GM19372 (cell line): ENCODE results near the gene GRPR.

Experiments used
- ATAC-seq: cut with Tn5 transposase; IDR thresholded peaks from one replicate; pipeline ENCODE4 v1.9.1; 2021; ENCODE audit warnings: mild to moderate bottlenecking, low read depth, moderate library complexity; ENCODE audit not compliant: unreplicated experiment

The GRPR gene

DNA sequence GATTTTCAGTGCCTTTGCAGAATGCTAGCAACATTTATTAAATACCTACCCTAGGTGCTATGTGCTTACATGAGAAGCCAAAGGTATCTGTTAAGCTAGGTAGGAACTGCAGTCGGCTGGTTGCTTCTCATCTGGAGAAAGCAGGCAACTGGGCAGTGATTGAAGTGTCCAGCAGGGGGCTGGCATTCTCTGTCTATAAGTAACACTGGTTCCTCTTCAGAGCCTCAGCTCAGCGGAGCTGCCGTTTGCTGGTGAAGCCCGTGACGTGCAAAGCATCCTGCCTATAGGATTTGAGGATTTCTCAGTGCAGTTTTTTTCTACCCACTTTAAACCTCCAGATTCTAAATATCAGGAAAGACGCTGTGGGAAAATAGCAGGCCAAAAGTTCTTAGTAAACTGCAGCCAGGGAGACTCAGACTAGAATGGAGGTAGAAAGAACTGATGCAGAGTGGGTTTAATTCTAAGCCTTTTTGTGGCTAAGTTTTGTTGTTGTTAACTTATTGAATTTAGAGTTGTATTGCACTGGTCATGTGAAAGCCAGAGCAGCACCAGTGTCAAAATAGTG, at the start of gene GRPR:
TSS of gene GRPR (plus strand) at position 344 of the 565 bp plus-strand sequence. CDS start 389 bp downstream, outside the sequence.
- ATAC-seq = peak; percentile 66

DNA sequence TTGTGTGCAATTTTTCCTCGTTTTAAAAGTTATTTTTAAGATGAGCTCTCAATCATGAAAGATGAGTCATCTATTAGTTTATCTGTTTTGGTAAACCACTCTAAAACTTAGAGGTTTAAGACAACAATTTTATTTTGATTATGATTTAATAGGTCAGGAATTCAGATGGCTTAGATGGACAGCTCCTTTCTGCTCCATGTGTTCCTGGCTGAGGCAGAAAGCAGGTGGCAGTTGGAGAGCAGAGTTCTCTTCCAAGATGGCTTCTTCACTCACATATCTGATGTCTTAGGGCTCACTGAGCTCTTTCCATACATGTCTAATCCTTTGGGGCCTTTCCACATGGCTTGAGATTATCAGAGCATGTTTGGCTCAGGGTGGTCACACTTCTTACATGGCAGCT, 48.3 kb upstream of the GRPR start:
- no peak for ATAC-seq

DNA sequence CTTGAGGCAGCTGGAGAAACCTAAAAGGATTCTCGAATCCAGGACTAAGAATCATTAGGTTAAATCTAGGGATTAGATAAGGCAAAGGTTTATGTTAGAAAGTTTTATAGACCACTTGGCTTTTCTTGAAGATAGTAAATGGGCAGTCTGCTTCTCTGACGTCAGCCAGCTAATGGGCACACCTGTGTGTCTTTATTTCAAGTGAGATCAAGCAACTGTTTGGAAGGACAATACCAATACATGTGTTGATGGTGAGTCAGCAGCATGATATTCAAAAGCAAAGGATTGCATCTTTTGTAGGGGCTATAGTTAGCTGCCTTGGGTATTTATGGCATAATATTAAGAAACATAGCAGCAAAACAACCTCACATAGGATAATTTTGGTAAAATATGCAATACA, 46.5 kb upstream of the GRPR start:
- ATAC-seq = no peak

DNA sequence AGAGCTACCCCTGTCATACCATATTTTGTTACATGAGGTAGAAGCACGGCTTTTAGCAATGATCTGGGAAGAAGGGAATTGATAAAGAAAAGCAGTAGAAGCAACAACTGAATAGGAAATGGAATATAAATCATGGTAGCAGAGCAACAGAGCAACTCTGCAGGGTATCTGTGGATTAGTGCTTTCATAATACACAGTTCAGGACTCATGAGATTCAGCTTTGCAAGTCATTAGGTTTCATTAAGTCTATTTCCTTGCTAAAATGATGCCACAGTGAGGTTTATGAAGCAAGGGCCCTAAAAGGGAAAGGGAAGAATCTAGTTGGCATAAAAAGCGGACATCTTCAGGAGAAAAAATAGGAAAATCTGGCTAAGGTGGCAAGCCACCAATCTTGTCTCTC, 45.6 kb upstream of the GRPR start:
- no peak for ATAC-seq

DNA sequence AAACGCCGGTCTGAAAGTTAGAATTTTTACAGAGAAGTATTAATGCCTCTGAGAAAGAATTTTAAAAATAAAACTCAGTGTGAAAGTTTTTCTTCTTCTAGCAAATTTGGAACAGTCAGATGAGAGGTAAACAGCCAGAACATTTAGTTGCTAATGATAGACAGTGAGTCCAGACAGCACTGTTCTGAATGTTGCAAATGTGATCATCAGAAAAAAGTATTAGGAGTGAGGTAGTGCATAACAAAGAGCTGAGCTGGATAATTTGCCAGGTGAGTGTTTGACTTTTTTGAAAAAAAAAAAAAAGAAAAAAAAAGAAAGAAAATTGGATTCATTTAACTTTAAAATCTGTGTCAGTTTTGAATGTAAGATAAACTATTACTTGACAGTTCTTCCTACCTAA, 42.0 kb upstream of the GRPR start:
- ATAC-seq = no peak

DNA sequence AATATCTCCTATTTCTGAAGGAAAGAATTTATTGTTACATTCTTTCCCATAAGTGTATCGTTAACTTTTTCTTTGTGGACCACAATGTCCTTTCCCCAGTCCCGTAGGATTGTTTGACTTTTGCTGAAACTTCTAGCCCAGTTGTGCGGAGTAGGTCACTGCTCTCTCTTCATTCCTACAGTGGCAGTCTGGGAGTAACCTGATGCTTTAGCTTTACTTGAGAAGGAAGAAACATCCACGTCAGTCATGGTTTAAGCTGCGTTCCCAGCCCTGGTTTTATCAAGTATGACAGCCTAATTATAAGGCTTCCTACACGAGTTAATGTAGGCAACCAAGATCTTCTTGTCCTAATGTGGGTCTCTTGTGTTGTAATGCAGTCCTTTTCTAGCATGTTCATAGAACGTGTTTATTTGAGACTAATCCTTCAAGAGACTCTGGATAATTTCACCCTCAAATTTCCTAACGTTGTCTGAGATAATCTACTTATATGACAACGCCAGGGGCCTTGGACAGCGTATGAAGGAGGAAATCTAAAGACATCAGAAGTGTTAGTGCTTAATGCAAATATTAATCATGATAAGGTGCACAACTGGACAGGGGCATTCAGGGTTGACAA, 40.8 kb upstream of the GRPR start:
- ATAC-seq = no peak

DNA sequence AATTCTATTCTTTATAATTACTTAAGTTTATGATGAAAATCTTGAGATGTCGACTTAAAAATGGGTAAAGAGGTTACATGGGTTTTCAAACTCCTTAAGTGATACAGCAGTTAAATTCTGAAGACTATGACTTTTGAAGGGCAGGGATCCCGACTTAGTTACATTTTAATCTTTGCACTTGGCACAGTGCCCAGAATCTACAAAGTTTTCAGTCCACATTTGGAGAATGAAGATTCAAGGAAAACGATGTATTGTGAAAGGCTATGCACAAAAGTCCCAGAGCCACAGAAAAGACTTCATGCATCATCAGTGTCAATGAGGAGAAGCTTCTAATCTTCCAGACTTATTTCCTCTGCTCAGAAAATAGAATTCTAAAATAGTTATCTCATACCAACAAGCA, 36.3 kb upstream of the GRPR start:
- ATAC-seq = no peak

DNA sequence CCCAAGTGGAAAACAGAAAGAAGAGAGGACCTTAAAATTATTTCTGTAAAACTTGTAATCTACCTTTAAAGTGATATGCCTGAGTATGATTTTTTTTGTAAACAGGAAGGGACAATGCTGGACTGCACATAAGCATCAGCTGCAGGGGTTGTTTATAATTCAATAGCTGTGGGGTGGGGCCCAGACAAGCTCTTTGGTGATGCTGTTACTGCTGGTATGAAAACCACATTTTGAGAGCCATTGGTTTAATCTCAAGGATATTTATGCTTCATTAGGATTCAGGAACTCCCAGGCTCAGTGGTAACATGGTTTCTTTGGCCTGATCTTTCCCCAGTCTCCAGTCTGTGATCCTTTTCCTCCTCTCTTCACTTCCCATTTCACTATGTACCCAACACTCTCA, 34.3 kb upstream of the GRPR start:
- ATAC-seq = no peak

DNA sequence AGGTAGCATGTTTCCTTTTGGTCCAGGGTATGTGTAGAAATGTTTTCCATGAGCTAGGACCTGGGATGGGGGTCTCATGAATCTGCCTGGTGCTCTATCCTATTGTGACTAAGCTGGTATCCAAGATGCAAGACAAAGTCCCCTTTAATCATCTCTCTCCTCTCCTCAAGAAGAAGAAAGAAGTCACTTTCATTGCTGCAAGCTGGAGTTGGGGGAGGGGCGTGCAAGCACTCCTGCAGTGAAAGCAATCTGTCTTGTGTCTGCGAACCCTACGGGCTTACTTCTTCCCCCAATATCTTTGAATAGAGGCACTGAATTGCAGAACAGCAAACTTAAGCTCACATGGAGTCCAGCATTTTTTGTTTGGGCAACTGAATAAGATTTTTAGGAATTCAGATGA, 27.2 kb upstream of the GRPR start:
- ATAC-seq = no peak

DNA sequence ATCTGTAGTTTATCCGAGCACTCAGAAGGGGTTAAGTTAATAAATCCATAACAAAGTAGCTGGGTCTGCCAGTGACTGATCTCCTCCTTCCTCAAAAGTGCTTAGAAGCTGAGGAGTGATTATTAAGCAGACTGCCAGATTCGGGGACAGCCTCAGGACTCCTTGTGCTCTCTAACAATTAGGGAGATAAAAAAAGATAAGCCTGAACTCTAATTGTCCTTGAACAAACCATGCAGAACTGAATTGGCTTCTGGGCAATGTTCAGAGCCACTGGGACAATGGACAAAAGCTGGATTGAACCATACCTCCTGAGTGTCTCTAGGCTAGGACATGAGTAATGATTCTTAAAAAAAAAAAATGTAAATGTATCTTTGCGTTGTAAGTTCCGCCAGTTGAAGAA, 22.7 kb upstream of the GRPR start:
- no peak for ATAC-seq

DNA sequence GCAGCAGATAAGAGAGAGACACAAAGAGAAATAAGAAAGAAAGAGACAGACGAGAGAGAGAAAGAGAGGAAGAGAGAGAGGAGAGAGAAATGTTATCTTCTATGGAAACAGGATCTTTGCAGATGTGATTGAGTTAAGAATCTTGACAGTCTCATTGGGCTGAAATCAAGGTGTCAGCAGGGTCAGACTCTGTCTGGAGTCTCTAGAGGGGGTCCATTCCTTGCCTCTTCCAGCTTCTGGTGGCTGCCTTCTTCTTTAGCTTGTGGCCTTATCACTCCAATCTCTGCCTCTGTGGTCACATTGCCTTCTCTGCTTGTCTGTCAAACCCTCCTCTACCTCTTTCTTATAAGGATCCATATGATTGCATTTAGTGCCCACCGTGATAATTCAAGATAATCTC, 21.8 kb upstream of the GRPR start:
- no peak for ATAC-seq

DNA sequence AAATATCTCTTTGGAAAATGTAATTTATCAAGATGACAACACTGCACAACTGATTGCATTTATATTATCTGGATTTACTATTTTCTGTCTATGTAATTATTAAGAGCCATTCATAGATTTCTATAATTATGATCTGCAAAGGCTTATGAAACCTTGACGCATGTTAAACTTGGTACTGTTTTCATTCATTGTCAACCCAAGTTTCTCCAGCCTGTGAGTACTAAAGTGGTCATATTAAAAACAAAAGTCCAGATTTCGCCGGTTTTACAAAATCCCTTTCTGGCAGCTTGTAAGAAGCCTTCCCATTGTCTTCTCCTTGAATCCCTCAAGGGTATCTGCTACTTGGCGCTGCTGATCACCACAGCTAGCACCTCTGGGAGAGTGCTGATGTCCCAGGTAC, 19.7 kb upstream of the GRPR start:
- no peak for ATAC-seq

DNA sequence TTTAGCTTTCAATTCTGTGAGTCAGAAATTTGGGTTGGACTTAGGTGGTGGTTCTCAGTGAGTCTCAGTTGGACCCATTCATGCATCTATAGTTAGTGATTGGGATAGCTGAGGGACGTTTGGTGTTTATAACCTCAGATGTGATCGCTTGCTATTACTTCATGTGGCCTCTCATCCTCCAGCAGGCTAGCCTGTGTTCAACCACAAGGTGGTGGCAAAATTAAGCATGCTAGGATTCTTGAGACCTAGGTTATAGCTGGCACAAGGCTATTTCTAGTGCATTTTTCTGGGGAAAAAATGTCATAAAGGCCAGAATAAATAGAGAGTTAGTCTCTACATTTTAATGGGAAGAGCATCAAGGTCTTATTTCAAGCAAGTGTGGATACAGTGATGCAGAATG, 10.9 kb upstream of the GRPR start:
- no peak for ATAC-seq

DNA sequence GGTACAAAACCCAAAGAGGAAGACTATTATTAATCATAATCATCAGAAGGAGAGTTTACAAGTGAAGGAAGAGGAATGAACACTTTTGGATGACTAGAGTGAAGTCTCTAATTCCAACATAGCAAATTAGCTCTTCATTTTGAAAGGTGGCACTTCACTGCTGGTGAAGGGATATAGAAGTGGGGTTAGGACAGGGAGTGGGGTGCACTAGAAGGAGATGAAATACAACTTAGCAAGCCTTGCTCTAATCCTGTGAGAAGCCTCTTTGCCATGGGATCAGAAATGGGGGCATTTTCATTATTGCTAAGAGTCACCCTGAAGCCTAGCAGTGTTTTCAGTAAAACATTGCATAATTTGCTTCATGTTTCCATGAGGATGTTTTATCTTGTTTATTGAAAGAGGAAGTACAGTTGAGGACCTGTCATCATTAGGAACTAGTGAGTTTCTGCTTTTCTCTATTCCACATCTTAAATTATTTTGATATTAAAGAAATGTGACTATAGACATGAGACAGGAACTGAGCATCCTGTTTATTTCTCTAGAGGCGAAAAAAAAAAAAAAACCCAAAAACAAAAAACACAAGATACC, 9.3 kb upstream of the GRPR start:
- ATAC-seq = no peak

DNA sequence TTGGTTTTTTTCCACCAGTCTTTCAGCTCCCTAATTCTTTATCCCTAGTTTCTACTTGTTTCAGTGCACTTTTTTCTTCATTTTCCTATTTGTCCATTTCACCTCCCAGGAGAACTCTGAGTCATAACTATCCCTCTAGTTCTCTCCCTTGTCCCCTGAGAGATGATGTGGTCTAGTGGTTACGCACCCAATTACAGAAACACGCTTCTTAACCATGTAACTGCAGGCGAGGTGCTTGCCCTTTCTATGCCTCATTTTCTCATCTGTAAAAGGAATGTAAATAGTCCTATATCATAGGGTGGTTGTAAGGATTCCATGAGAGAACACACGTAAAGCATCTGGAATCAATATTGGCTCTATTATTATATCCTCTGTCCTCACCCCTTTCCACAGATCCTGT, 8.8 kb upstream of the GRPR start:
- ATAC-seq = no peak

DNA sequence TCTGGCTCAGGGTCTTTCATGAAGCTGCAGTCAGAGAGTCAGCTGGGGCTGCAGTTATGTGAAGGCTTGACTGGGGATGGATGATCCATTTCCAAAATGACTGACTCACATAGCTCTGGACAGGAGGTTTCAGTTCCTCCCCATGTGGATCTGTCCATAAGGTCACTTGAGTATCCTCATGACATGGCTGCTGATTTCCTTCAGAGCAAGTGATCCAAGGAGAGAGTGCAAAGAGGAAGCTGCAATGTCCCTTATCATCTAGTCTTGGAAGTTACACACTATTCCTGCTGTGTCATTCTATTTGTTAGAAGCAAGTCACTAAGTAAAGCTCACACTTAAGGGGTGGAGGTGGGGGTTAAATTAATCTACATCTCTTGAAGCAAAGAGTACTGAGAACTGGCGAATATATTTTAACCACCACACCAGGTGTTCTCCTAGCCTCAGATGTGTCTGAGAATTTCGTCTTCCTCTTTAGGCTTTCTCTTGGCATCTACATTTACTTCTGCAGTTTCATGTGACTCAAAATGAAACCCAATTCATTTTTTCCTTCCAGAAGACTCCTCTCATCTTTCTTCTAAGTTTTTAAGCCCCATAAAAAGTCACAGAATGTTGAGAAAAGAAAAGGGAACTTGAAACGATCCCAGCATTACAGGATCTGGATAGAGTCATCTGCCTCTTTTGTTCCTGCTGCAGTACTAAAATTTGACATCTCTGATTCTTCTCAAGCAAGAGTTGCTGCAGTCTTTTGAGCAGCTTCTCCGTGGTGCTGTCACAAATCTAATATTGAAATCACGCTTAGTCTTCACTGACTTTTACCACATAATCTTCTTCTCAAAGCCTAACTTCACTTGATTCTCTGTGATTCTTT, 3.8 kb upstream of the GRPR start:
- ATAC-seq = peak; percentile 67

DNA sequence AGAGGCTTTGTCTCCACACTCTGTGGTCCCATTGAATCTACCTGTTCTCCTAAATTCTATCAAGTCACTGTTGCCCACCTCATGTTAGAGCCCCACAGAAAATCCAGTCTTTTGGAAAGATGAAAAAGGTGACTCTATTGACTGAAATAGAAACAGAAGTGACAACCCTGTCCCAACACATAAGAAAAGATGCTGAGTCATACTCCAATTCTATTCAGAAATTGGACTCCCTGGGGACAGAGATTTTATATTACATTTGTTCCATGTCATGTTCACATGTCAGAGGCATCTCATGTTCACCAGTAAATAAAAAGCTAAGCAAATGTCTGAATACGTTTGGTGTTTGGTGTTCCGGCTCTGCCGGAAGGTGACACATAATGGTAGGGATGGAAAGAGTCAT, 2.9 kb upstream of the GRPR start:
- ATAC-seq = no peak

DNA sequence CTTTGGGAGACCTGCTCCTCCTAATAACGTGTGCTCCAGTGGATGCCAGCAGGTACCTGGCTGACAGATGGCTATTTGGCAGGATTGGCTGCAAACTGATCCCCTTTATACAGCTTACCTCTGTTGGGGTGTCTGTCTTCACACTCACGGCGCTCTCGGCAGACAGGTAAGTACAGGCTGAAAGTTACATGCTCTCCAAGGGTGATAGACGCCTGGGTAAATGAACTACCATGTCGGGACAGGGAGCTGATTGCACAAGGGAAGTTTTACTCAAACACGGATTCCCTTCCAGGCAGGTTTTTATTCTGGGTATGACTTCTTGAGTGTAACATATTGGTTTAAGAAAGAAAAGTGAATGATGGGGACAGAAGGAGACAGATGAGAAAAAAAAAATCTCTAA, 836 bp downstream of the GRPR start:
- ATAC-seq = no peak

DNA sequence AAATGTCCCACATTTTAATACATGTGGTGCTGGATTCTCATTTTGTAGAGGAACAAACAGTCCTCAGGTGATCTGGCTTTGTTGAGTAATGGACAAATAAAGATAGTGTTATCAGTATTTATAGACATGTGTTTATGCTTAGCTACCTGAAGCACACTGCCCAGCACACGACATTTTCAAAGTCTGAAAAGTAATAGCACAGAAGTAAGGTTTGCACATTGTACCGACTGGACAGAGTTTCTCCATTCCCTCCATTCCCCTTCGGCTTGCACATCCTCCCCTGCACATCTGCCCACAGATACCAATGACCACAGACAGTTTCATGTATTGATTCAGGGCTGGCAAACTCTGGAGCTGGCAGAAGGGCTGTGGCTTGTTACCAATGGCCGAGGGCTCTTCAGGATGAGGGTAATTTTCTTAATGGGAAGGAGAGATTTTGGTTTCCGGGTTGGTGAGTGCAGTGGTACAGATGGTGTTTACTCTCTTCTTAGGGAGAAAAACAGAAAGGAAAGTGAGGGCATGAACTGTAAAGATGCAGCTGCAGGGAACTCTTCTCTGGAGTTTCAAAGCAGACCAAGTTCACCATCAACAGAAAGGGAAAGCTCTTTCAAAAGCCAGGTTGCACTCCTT, 2.3 kb downstream of the GRPR start:
- ATAC-seq = no peak

DNA sequence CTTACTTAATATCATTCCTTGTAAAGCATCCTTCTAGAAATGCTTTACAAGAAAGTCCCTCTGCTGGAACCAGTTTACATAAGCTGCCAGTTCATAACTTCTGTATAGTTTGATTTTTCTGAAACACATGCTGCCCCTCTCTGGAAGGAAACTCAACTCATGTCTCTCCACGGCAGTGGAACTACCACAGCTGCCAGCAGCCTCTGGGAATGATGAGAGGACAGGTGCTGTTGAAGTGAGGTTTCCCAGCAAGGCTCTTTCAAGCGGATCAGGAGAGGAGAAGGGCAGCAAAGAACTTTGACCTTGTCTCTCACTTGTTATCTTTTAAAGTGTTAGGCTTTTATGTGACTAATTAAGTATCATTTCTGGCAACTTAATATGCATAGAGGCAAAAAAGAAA, 7.3 kb downstream of the GRPR start:
- ATAC-seq = no peak

DNA sequence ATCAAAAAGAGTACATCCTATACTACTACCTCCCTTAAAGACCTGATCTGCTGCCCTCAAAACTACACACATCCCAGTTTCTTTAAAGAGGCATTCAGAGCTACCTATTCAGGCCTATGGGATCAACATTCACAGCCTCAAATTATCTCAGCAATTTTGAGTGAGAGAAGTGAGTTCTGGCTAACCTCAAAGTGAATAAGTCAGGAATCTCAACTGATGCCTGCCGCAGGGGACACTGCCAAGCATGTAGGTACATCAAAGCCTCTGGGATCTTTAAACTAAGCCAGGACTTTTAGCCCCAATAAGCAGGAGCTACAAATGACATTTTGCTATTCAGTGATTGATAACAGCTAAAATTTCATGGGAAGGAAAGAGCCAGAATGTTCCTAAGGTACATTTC, 11.6 kb downstream of the GRPR start:
- no peak for ATAC-seq
